Measurements from ENCODE around the gene TIMM29. TPM values are rescaled to one million over a fixed set of nuclear protein-coding genes. Genes with fewer than 3 reads are reported as not detected.

The TIMM29 gene
- total RNA-seq, 1 donor from 2014 or later: 28.0 TPM

- H3K9me3 Mint-ChIP-seq: no peaks in the 10 kb centered on the region
- peaks cover 9% of the 10 kb centered on the region for H3K36me3 Mint-ChIP-seq (ENCODE audit: low read depth)
- no peak overlapping the region for H3K4me3 Mint-ChIP-seq
- H3K4me1 Mint-ChIP-seq: peaks cover 24% of the 10 kb centered on the region
- H3K27ac Mint-ChIP-seq (ENCODE audit: unreplicated experiment): no peak overlapping the region
- no peaks in the 10 kb centered on the region for H3K27me3 Mint-ChIP-seq (ENCODE audit: low read depth)
- DNase-seq (ENCODE audit: low read depth, low spot score): no peak
- TF ChIP-seq CTCF (conservative IDR thresholded peaks at IDR 0.05): no peak
Measured at GRCh38 chr19:10899151-10899653, 29.4 kb upstream of the TIMM29 start.

- Mint-ChIP-seq H3K36me3 (ENCODE audit: low read depth) (peaks cover 8% of the 10 kb centered on the region), H3K4me3 (no peak overlapping the region)
- DNase-seq (ENCODE audit: low read depth, low spot score): no peak
Measured at GRCh38 chr19:10907925-10908324, 20.7 kb upstream of the TIMM29 start.

GRCh38 chr19:10908380-10908960 lies 20.1 kb upstream of the TIMM29 start:
- Mint-ChIP-seq H3K4me1 (no peaks in the 10 kb centered on the region), H3K27ac (ENCODE audit: unreplicated experiment) (no peak overlapping the region), H3K27me3 (ENCODE audit: low read depth) (no peaks in the 10 kb centered on the region), H3K4me3 (no peak overlapping the region), H3K9me3 (no peaks in the 10 kb centered on the region), H3K36me3 (ENCODE audit: low read depth) (peaks cover 3% of the 10 kb centered on the region)
- DNase-seq (ENCODE audit: low read depth, low spot score): no peak
- no peak for TF ChIP-seq CTCF (conservative IDR thresholded peaks at IDR 0.05)

More at GRCh38 chr19:10907925-10908324, 20.7 kb upstream of the TIMM29 start:
- Mint-ChIP-seq H3K27ac (ENCODE audit: unreplicated experiment) (no peak overlapping the region), H3K4me1 (no peaks in the 10 kb centered on the region), H3K9me3 (no peaks in the 10 kb centered on the region), H3K27me3 (ENCODE audit: low read depth) (no peaks in the 10 kb centered on the region)
- TF ChIP-seq CTCF (conservative IDR thresholded peaks at IDR 0.05): no peak

GRCh38 chr19:10911579-10912363 lies 16.8 kb upstream of the TIMM29 start:
- Mint-ChIP-seq H3K4me3 (no peak overlapping the region), H3K9me3 (no peaks in the 10 kb centered on the region), H3K27me3 (ENCODE audit: low read depth) (no peaks in the 10 kb centered on the region), H3K36me3 (ENCODE audit: low read depth) (no peaks in the 10 kb centered on the region), H3K27ac (ENCODE audit: unreplicated experiment) (no peak overlapping the region), H3K4me1 (no peaks in the 10 kb centered on the region)
- no peak for TF ChIP-seq CTCF (conservative IDR thresholded peaks at IDR 0.05)
- DNase-seq (ENCODE audit: low read depth, low spot score): no peak

GRCh38 chr19:10912619-10913018 lies 16.0 kb upstream of the TIMM29 start:
- H3K27me3 Mint-ChIP-seq (ENCODE audit: low read depth): no peaks in the 10 kb centered on the region
- no peak for TF ChIP-seq CTCF (conservative IDR thresholded peaks at IDR 0.05)
- no peak overlapping the region for H3K4me3 Mint-ChIP-seq
- H3K27ac Mint-ChIP-seq (ENCODE audit: unreplicated experiment): no peak overlapping the region
- DNase-seq (ENCODE audit: low read depth, low spot score): no peak
- no peaks in the 10 kb centered on the region for H3K4me1 Mint-ChIP-seq
- no peaks in the 10 kb centered on the region for H3K9me3 Mint-ChIP-seq
- no peaks in the 10 kb centered on the region for H3K36me3 Mint-ChIP-seq (ENCODE audit: low read depth)
